Measurements from ENCODE around the gene DMRTA1.
A peak's percentile ranks its signal among the peaks of the same experiment; 100 is the strongest.
"Not testable (repeated sequence)": the region's sequence is repeated elsewhere in the genome, so short reads cannot be mapped to it uniquely, and the experiment has no call there.

DMRTA1 gene

GRCh38 chr9:22446589-22446949 is at the start of gene DMRTA1:
DMRTA1 (plus strand) TSS chr9:22446824; CDS start chr9:22447066, 242 bp downstream.
- peak; percentile 30 to 47 for DNase-seq

DNA sequence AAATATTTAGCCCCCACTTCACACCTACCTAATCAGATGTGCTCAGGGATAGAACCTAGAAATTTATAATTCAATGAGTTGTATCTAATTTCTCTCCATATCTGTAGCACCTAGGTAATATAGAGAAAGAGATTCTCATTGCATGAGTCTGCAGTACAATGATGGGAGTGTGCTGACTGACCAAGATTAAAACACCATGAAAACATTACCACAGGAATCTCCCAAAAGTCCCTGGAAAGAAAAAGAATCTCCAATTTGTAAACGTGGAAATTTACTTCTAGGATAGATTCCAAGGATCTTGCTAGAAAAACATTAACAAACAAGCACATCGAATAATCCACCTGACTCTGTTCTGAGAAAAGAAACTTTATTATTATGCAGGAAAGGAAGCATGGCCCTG is 45.0 kb upstream of the DMRTA1 start:
- DNase-seq: no peak

GRCh38 chr9:22405869-22406659 is 40.6 kb upstream of the DMRTA1 start:
- no peak for DNase-seq

GRCh38 chr9:22413884-22414283 is 32.7 kb upstream of the DMRTA1 start:
- DNase-seq: no peak

DNA sequence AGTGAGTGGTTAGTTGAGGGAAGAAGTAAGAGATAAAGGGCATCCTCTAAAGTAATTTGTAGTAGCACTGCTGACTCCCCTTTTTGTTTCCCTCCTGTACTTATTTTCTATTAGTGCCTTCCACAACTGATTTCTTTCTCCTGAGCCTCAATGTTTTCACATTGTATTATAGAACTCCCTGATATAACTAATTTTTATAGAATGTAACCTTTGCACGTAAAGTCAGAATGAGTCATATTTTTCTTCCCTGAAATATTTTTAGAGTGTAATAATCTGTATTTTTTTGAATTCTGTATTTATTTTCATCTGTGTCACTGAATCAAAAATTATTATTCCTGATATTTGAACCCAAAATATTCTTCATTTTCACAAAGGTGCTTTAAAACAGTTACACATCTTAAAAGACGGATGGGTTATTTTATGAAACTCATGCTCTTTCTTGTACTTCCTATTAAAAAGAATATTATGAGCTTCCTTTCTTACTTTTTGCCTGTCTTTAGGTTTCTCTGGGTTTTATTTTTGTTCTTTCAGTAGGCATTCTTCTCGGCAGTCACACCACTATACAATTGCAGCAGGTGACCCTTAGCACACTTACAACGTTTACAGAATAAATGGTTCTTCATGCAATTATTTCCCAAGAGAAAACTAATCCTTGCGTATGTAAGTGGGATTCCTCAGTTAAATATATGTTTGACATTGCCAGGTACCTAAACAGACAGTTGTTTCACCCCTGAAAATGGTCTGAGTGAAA is 30.5 kb upstream of the DMRTA1 start:
- peak in 1 of 2 experiments; percentile 10 for DNase-seq

DNA sequence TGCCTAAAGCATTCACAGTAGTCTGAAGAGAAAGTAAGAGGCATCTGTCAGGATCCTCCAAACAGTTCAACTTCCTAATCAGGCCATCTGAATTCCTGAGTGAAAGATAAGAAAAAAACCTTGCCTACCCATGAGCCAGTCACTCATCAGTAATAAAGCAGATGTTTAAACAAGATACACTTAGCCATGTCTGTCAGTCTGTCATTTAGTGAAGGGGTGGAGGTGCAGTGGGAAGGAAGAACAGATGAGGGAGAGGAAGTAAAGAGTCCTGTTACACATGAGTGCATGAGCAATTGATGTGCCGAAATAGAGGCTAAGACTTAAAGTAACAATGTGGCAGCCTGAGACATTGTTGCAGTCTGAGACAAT is 29.9 kb upstream of the DMRTA1 start:
- no peak for DNase-seq

DNA sequence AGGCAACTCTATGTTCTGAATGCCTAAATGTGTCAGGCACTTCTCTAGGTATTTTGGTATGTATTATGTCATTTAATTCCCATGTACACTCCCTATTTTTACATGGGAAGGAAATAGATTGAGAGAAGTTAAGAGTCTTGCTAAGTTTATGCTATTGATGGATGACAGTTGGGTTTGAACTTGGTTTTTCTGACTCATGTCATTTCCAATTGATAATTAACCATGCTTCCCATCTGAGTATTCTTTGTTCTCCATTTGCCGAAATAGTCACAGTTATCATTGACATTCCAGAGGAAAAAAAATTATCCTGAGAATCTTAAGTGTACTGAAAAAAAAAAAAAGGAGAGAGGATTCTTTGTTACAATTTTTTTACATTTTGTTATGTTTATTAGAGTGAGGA is 23.1 kb upstream of the DMRTA1 start:
- no peak for DNase-seq

GRCh38 chr9:22424616-22425015 is 22.0 kb upstream of the DMRTA1 start:
- no peak for DNase-seq

- DNase-seq: no peak
Observed at GRCh38 chr9:22425551-22425950, 21.1 kb upstream of the DMRTA1 start.

DNA sequence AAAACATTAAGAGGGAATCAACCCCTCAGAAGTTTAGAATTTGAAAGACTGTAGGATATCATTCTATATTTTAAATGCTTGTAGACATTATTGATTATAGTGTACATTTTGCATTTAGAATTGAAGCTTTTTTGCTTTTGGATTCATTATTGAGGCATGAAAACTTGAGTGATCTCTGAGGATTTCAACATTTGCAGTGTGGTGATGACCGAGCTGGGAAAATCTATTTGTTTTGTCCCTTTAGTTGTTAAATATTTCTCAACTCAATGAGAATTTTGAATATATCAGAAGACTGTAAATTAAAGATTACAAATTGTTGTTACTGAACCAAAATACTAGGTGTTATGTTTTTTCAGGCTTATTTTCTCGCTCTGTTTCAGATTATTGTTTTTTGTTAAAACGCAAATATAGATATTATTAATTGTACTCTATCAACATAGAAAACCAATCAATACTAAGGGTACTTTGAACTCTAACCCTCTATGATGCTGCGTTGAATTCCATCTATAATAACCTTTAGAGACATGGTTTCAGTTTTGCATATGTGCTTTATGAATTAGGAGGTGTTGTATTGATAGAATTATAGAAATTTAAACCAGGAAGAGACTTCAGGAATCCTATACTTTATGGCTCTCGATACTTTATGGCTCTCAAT is 19.3 kb upstream of the DMRTA1 start:
- no peak for DNase-seq

DNA sequence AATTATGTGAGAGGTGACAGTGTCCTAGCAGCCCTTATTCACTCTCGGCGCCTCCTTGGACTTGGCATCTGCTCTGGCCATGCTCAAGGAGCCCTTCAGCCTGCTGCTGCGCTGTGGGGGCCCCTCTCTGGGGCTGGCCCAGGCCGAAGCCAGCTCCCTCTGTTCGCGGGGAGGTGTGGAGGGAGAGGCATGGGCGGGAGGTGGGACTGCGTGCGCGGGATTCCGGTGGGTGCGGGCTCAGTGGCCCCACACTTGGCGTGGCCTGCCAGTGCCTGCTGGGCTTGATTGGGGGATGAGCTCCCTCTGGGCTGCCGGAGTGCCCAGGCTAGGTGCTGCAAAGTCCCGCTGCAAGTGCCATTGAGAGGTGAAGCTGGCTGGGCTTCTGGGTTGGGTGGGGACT is 12.9 kb upstream of the DMRTA1 start:
- no peak for DNase-seq

GRCh38 chr9:22435252-22435651 is 11.4 kb upstream of the DMRTA1 start:
- not testable (repeated sequence) for DNase-seq

- DNase-seq: not testable (repeated sequence)
Observed at GRCh38 chr9:22437461-22438067, 9.1 kb upstream of the DMRTA1 start.

GRCh38 chr9:22440841-22441240 is 5.8 kb upstream of the DMRTA1 start:
- no peak for DNase-seq

- DNase-seq: peak; percentile 86 to 88
Observed at GRCh38 chr9:22446950-22447617, 460 bp downstream of the DMRTA1 start.

DNA sequence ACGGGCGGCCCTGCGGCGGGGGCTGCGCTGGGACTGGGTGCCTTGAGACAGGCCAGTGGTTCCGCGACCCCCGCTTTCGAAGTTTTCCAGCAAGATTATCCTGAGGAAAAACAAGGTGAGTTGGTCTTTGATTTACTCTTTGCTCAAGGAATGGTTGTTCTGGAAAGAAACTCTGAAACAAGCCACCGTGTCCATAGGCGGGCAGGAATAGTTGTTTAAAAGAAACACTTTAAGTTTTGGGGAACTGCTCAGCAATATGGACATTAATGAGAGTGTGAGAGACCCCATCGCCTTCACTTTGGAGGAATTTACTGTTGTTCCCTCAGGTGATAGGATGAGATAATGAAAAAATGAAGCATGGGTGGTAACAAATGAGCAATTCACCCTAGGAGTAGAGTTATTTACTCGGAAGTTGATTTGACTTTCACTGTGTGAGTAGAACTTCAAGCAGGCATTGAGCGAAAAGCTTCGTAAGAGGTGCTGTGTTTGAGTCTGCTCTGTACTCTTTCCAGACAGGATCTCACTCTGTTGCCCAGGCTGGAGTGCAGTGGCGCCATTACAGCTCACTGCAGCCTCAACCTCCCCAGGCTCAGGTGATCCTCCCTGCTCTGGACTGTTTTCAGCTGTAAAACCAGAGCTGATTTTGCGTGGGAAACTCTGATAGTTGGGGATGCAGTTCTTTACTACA is 1.1 kb downstream of the DMRTA1 start:
- DNase-seq: no peak

GRCh38 chr9:22449719-22450118 is 3.1 kb downstream of the DMRTA1 start:
- DNase-seq: no peak

GRCh38 chr9:22452415-22453010 is 5.9 kb downstream of the DMRTA1 start:
- peak in 1 of 2 experiments; percentile 63 for DNase-seq

DNA sequence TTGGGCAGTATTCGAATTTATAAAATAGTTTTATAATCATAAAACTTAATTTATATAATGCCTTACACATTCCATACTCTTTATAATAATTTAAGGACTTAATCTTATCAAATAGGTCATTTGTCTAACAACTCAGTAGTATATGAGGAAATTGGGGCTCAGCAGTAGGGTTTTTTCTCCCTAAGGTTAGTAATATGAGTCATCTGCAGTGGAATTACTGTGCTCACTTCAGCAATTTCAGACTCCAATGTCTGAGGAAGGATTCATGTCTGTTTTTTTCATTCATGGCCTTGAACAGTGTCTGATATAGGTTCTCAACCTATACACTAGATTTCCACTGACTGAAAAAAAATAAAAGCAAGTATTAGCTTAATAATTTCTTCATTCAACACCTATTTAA is 7.4 kb downstream of the DMRTA1 start:
- DNase-seq: no peak

- DNase-seq: no peak
Observed at GRCh38 chr9:22455181-22455580, 8.6 kb downstream of the DMRTA1 start.

DNA sequence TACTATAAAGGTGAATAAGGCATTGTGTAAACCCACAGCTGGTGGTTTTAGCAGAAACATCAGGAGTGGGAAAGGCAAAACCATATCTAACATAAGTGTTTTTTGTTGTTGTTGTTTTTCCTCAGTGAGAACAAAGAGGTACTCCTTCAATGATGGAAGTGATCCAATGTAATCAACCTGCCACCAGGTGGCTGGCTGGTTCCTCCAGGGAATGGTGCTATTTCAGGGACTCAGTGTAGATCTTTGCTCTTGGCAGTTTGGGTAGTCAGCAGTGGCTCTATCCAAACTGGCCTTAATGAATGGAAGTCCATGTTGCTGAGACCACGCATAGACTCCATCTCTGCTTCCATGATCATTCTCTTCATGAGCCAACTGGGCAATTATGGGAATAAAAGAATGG is 10.8 kb downstream of the DMRTA1 start:
- no peak for DNase-seq

- DNase-seq: no peak
Observed at GRCh38 chr9:22463205-22463604, 16.6 kb downstream of the DMRTA1 start.

All from NCI-H1930 (cell line).